Psoas muscle (tissue), 8 donors: Measurements from ENCODE around the gene ITGB1BP2. TPM values are rescaled to one million over a fixed set of nuclear protein-coding genes. Genes with fewer than 3 reads are reported as not detected.

ENCODE experiments used
- ATAC-seq, 4 donors: fragments of 200-7000 bp; cut with Tn5 transposase; one replicate each; pipeline ENCODE4 v1.9.1; 2020; ENCODE audit warnings: moderate library complexity in 3 of 4, mild to moderate bottlenecking in 2 of 4
- DNase-seq, 2 donors: peaks; one replicate each; pipeline ENCODE4 v3.0.0-alpha.2; 2020
- H3K27ac ChIP-seq: fragments of 200-600 bp; one replicate; pipeline ENCODE4 v1.8.0; 2022
- H3K27me3 ChIP-seq, 3 donors: fragments of 200-600 bp in 1 of 3; one replicate each; pipeline versions ENCODE4 v1.6.1 to v1.8.0; 2013 to 2022; ENCODE audit warnings: low read length in 2 of 3, mild to moderate bottlenecking in 2 of 3, moderate library complexity in 1 of 3; ENCODE audit not compliant: insufficient read depth in 3 of 3
- H3K36me3 ChIP-seq, 2 donors: fragments of 200-600 bp in 1 of 2; one replicate each; pipeline versions ENCODE4 v1.6.1 to v1.8.0; 2013 to 2022; ENCODE audit warnings: low read depth in 1 of 2, mild to moderate bottlenecking in 1 of 2, moderate library complexity in 1 of 2; ENCODE audit not compliant: insufficient read depth in 1 of 2
- H3K4me1 ChIP-seq: fragments of 200-600 bp; one replicate; pipeline ENCODE4 v1.8.0; 2022
- H3K4me3 ChIP-seq: fragments of 200-600 bp; one replicate; pipeline ENCODE4 v1.8.0; 2022; ENCODE audit warnings: mild to moderate bottlenecking
- H3K9me3 ChIP-seq: fragments of 200-600 bp; one replicate; pipeline ENCODE4 v1.8.0; 2022
- WGBS, 3 donors: extraction: QIAGEN DNeasy Blood & Tissue Kit; methylation state at CpG; one replicate each; pipeline versions ENCODE4 v1.1.6 to v1.1.7; 2013; 5-methylcytosine and 5-hydroxymethylcytosine counted together
- intact Hi-C, 2 donors: fragments of 100-400 bp; cut with DNase I; formaldehyde crosslinking; loops; one replicate each; pipeline versions ENCODE4 v1.11.0 to v1.14.2; 2022
- long read RNA-seq, 2 donors: library from polyadenylated mRNA; unstranded; transcript quantifications; one replicate each; pipeline ENCODE4 v2.0.0, GENCODE V29; 2021
- polyA plus RNA-seq, 3 donors: library from polyadenylated mRNA; stranded (reverse); fragments of 200-250 nt; gene quantifications; one replicate each; pipeline ENCODE4 v1.2.3, GENCODE V29; 2013
- total RNA-seq, 4 donors: library from RNA; stranded (reverse); fragmentation: NEBNext Ultra II Directional in 2 of 4; extraction: Animal tissue kit (Norgen Biotek cat#: 25700) in 2 of 4; gene quantifications; one replicate each; pipeline versions ENCODE4 v1.2.1 to v1.2.4, GENCODE V29; 2021 to 2023
- TF ChIP-seq, protein P1 (sequence below): fragments of 200-600 bp; IDR thresholded peaks from one replicate; pipeline ENCODE4 v1.8.0; 2022; ENCODE audit warnings: antibody characterized with exemption
- donor health status: healthy with polysubstance abuse.
- donor health status: DM: no; HTN: no; CAD: no; lungs with moderate emphysema.
- donor health status: Bipolar disorder and iron deficiency.
- donor health status: healthy.
- donor health status: DM: yes; HTN: yes; CAD: no.
- donor health status: DM: no; HTN: no; CAD: no.
- donor health status: DM: no; HTN: no; CAD: no.
- donor health status: DM: yes; HTN: yes; CAD: no.

ITGB1BP2 gene
- total RNA-seq (10 to 100 TPM in 3 of 4 donors, 1 to 10 TPM in 1; 7.8 to 35.2 (median 16.7) TPM), polyA plus RNA-seq (10 to 100 TPM in 2 of 3 donors, 1 to 10 TPM in 1; 4.4 to 26.8 (median 13.8) TPM)
- long read RNA-seq, donor 1, partial matches to known transcripts, result 0 of 1 reads
- long read RNA-seq, donor 1, other reads (novel, unspliced or antisense), result 0 of 1 reads
- long read RNA-seq, donor 2, partial matches to known transcripts, result 0 of 3 reads
- long read RNA-seq, donor 2, other reads (novel, unspliced or antisense), result 1 of 3 reads

DNA sequence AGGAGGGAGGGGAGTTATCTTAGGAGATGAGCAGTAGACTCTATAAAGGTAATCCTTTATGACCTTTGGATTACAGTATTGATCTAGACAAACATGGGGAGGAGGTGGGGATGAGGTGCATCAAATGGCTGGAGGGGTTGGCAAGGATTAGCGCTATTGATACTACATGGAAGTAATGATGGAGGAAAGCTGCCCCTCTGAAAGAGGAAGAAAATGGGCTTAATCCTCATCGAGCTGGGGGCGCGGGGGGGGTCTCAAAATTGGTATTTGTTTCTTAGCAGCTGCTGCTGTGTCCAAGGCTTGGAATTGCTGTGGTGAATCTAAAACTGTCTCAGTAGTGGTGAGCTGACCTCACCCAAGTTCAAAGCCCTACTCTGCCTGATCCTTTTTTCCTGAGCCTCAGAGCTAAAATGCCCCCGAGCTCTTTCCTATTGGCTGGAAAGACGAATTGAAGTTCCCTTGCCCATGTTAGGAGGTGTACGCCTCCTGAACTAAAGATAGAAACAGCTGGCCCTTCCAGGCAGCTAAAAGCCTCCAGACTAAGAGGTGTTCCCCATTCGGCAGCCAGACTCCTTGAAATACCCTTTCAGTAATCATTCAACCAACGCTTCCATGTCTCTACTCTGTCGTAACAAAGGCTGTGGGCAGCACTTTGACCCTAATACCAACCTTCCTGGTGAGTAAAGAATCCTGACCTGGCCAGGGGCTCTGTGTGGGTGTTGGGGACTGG lies at the start of gene ITGB1BP2:
Gene ITGB1BP2, plus strand, starts transcription at position 556 of the 730 bp plus-strand sequence. Its CDS starts 57 bp downstream, at position 613.
- TF ChIP-seq, protein P1, sequence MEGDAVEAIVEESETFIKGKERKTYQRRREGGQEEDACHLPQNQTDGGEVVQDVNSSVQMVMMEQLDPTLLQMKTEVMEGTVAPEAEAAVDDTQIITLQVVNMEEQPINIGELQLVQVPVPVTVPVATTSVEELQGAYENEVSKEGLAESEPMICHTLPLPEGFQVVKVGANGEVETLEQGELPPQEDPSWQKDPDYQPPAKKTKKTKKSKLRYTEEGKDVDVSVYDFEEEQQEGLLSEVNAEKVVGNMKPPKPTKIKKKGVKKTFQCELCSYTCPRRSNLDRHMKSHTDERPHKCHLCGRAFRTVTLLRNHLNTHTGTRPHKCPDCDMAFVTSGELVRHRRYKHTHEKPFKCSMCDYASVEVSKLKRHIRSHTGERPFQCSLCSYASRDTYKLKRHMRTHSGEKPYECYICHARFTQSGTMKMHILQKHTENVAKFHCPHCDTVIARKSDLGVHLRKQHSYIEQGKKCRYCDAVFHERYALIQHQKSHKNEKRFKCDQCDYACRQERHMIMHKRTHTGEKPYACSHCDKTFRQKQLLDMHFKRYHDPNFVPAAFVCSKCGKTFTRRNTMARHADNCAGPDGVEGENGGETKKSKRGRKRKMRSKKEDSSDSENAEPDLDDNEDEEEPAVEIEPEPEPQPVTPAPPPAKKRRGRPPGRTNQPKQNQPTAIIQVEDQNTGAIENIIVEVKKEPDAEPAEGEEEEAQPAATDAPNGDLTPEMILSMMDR, result no peak
- Histone ChIP-seq H3K9me3 (no peaks in the 10 kb centered on the region), H3K27ac (peak within 1 kb of the TSS; percentile 80), H3K36me3 (peaks cover 0 to 53% of the 10 kb centered on the region in 2 donors), H3K27me3 (peaks cover 0 to 5% (median 0%) of the 10 kb centered on the region in 3 donors), H3K4me3 (peak within 1 kb of the TSS; percentile 58), H3K4me1 (peaks cover 4% of the 10 kb centered on the region)
- 30 to 44% (median 43%) methylated on average over 10 of the region's 10 CpGs for WGBS, 3 donors
- ATAC-seq (peak; percentile 89 to 93 (median 93)), DNase-seq (no peak)
- intact Hi-C loops, result loop anchor here in 1 of 2 donors (10.0 kb wide), 1 partner anchor 63 kb away; the partner anchor contains the start of gene TAF1

DNA sequence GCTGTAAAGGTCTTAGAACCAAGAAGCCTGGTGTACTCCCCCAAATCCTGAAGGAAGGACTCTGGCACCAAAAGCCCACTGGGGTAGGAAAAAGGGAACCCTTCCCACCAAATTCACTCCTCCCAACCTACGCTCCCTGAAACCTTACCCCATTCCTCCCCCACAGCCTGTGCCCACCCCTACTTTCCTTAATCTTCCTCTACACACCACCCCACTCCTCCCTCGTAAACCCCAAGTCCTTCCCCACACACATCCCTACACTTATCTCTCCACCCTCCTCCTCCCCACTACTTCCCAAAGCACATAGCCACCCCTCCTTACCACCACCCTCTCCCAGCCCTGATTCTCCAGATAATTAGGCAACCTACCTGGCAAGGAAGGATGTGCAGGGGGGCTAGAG lies 49.3 kb upstream of the ITGB1BP2 start:
- Histone ChIP-seq H3K27ac (no peak overlapping the region), H3K4me1 (no peaks in the 10 kb centered on the region), H3K27me3 (no peaks in the 10 kb centered on the region), H3K36me3 (peaks cover 2 to 38% of the 10 kb centered on the region in 2 donors), H3K4me3 (no peak overlapping the region), H3K9me3 (no peaks in the 10 kb centered on the region)
- no peak for DNase-seq
- WGBS, 3 donors, result 68 to 81% (median 74%) methylated on average over 2 of the region's 2 CpGs
- TF ChIP-seq, protein P1, result no peak
- ATAC-seq, result no peak
- intact Hi-C loops, result no loop called here

DNA sequence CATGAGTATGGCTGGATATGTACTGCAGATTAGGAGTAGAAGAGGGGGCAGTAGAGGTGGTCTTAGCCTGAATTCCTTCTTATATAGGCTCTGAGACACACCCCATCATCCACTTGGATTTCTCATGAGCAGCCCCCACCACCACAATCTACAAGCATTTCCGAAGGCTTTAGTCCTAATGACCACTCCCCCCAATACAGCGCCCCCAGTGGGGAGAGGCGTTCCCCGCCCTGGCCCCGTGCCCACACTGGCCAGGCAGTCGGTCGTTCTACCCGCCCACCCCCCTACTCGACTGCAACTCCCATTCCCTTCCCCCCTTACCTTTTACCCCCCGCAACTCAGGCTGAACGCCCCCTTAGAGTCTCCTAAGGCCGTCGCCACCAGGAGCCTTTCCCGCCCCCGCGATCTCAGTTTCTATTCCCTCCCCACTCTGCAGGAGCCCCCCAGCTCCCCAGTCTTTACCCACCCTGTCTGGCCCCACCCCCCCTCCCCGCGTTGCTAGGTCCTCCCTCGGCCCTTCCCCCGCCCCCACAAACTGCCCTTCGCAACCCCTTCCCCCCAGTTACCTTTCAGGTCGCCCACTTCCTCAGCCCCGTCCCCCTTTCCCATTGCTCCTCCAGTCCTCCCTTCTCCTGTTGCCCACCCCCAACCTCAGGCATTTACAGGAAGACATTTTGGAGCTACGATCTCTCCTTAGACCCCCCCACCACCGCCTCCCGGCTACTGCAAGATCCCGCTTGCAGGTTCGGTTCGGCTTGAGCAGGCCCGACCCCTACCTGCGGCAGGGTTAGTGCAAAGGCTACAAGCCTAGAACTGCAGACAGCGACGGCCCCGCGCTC lies 48.1 kb upstream of the ITGB1BP2 start:
- DNase-seq (peak; percentile 44 to 72), ATAC-seq (peak in 2 of 4 donors; percentile 1 to 2)
- intact Hi-C loops, result no loop called here
- 0 to 27% (median 1%) methylated on average over 14 to 35 of the region's 35 CpGs for WGBS, 3 donors
- no peaks in the 10 kb centered on the region for H3K4me1 ChIP-seq
- H3K9me3 ChIP-seq, result no peaks in the 10 kb centered on the region
- peaks cover 2 to 26% of the 10 kb centered on the region in 2 donors for H3K36me3 ChIP-seq
- H3K4me3 ChIP-seq, result peak overlapping the region; percentile 73
- H3K27me3 ChIP-seq, result no peaks in the 10 kb centered on the region
- TF ChIP-seq, protein P1, result peak; percentile 39
- peak overlapping the region; percentile 81 for H3K27ac ChIP-seq

DNA sequence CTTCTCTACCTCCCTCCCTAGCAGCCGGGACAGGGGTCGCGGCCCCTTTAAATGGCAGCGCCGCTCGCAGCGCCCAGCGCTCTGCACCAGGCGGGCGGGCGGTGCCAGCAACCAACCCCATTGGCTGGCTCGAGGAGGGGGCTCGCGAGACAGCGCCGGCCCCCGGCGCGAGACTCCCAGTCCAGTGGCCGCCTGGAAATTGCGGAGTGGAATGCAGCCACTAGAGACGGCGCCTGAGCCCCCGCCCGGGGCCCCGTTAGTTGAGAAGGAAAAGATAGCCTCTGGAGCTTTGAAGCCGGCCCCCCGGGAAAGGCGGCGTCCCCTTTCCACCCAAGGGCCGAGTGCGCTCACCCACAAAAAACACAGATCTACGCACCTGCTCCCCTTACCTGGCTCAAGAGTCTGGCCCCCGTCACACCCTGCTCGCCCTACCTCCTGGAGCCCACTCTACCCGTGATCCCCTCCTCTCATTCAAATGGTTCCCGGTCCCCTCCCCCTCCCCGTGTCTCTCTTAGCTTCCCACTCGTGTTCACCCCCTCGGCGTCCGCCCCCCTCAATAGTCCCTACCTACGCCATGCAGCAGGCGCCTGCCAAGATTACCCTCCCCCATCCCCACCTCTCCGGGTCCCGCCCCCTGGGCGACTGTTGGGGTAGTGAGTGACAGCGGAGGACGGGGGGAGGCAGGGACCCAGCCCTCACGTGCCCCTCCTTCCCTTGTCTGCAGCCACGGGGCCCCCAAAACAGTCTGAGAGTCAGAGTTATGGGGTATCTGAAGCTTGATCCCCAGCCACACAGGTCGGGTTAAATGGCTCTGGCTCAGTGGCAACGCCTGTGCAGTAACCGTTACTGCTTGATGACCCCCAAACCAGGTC lies 47.2 kb upstream of the ITGB1BP2 start, which contains the start of gene ZMYM3:
Gene ZMYM3, minus strand, starts transcription at position 49 of the 872 bp plus-strand sequence. CDS start 885 bp downstream, outside the sequence.
- ATAC-seq (peak; percentile 94 to 96 (median 94)), DNase-seq (peak; percentile 88 to 93)
- Histone ChIP-seq H3K36me3 (peaks cover 0 to 17% of the 10 kb centered on the region in 2 donors), H3K27ac (peak within 1 kb of the TSS; percentile 81), H3K9me3 (no peaks in the 10 kb centered on the region), H3K27me3 (no peaks in the 10 kb centered on the region), H3K4me1 (no peaks in the 10 kb centered on the region), H3K4me3 (peak within 1 kb of the TSS; percentile 73)
- intact Hi-C loops, result no loop called here
- 1 to 17% (median 1%) methylated on average over 31 to 54 of the region's 54 CpGs for WGBS, 3 donors
- TF ChIP-seq, protein P1, result no peak
